Measurements from ENCODE around the gene BTAF1. TPM values are rescaled to one million over a fixed set of nuclear protein-coding genes. Genes with fewer than 3 reads are reported as not detected.

The BTAF1 gene
- polyA plus RNA-seq, 1 donor (not counting 4 experiments of a cell fraction or from before 2014, with no cell fraction given) = 42.9 TPM

DNA sequence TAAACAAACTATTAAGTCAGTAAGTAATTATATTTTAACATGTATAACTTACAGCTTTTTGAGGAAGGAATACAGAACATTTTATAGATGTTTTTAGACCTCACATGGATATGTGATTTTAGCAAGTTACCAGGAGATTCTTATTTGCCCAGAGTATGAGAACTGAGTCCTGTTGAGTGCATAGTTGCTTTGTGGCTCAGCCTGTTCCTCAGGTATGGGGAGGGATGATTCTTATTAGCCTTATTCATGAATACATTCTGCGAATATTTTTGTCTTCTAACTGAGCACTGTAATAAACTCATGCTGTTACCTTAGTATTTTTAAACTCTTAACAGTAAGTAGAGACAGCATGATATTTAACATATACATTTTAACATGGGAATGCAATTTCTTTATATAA lies 17.9 kb downstream of the BTAF1 start:
- peaks cover 4 to 22% of the 10 kb centered on the region in 2 experiments for H3K36me3 ChIP-seq (ENCODE audit: control insufficient read depth in 2 of 2, extremely low read depth in 1 of 2, insufficient read depth in 2 of 2, low read length in 2 of 2)
- H3K9me1 ChIP-seq (ENCODE audit: control insufficient read depth, extremely low read depth, insufficient read depth, low read length) = no peaks in the 10 kb centered on the region
- H2AFZ ChIP-seq (ENCODE audit: control insufficient read depth, low read length) = no peak overlapping the region
- DNase-seq (ENCODE audit: low read depth, low spot score) = no peak
- no peak overlapping the region for H3K4me3 ChIP-seq (ENCODE audit: control insufficient read depth in 2 of 3, extremely low read depth in 1 of 3, insufficient read depth in 2 of 3, low read depth in 1 of 3, low read length in 3 of 3)
- peaks cover 5% of the 10 kb centered on the region for H3K4me1 ChIP-seq (ENCODE audit: control insufficient read depth, extremely low read depth, insufficient read depth, low read length)
- dilution Hi-C loops (cut with MboI; ENCODE audit: extremely low pct_ligation_motif_present, low sequenced_read_pairs) = no loop called here
- TF ChIP-seq EZH2 (IDR thresholded peaks at IDR 0.05; ENCODE audit: low read length) = no peak
- TF ChIP-seq, protein P1, sequence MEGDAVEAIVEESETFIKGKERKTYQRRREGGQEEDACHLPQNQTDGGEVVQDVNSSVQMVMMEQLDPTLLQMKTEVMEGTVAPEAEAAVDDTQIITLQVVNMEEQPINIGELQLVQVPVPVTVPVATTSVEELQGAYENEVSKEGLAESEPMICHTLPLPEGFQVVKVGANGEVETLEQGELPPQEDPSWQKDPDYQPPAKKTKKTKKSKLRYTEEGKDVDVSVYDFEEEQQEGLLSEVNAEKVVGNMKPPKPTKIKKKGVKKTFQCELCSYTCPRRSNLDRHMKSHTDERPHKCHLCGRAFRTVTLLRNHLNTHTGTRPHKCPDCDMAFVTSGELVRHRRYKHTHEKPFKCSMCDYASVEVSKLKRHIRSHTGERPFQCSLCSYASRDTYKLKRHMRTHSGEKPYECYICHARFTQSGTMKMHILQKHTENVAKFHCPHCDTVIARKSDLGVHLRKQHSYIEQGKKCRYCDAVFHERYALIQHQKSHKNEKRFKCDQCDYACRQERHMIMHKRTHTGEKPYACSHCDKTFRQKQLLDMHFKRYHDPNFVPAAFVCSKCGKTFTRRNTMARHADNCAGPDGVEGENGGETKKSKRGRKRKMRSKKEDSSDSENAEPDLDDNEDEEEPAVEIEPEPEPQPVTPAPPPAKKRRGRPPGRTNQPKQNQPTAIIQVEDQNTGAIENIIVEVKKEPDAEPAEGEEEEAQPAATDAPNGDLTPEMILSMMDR (optimal IDR thresholded peaks at IDR 0.05 in 1 of 3, IDR thresholded peaks at IDR 0.05 in 1 of 3, conservative IDR thresholded peaks at IDR 0.05 in 1 of 3; ENCODE audit: extremely low read depth in 1 of 3, insufficient read depth in 2 of 3, low read length in 3 of 3) = no peak
- no peak for FAIRE-seq
- H3K9ac ChIP-seq (ENCODE audit: control insufficient read depth, extremely low read depth, insufficient read depth, low read length) = no peak overlapping the region
- no peak overlapping the region for H3K27ac ChIP-seq (ENCODE audit: control insufficient read depth, insufficient read depth, low read length)
- H3K4me2 ChIP-seq (ENCODE audit: control insufficient read depth, extremely low read depth, insufficient read depth, low read depth, low read length) = no peak overlapping the region
- H4K20me1 ChIP-seq (ENCODE audit: control insufficient read depth, extremely low read depth, insufficient read depth, low read length) = peaks cover 2% of the 10 kb centered on the region
- no peaks in the 10 kb centered on the region for H3K27me3 ChIP-seq (ENCODE audit: control insufficient read depth, extremely low read depth, insufficient read depth, low read length)
- peaks cover 56% of the 10 kb centered on the region for H3K79me2 ChIP-seq (ENCODE audit: control insufficient read depth, insufficient read depth, low read length)
- H3K9me3 ChIP-seq (ENCODE audit: control insufficient read depth, low read depth, low read length) = no peaks in the 10 kb centered on the region

DNA sequence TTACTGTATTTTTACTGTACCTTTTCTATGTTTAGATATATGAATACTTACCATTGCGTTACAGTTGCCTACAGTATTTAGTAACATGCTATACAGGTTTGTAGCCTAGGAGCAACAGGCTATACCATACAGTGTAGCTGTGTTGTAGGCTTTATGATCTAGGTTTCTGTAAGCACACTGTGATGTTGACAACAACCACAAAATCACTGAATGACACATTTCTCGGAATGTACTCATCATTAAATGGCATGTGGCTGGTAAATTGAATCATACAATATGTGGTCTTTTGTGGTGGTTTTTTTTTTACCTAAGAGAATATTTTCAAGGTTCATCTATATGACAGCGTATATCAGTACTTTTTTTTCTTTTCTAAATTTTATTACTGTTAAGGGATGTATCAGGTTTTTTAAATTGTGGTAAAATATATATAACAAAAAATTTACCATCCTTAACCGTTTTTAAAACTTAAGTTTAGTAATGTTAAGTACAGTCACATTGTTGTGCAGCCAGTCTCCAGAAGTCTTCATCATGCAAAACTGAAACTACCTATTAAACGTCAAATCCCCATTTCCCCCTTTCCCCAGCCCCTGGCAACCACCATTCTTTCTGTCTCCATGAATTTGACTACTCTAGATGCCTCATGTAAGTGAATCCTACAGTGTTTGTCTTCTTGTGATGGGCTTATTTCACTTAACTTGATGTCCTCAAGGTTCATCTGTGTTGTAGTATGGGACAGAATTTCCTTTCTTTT lies 21.5 kb downstream of the BTAF1 start:
- Histone ChIP-seq H3K4me3 (ENCODE audit: control insufficient read depth in 2 of 3, extremely low read depth in 1 of 3, insufficient read depth in 2 of 3, low read depth in 1 of 3, low read length in 3 of 3) (no peak overlapping the region), H2AFZ (ENCODE audit: control insufficient read depth, low read length) (no peak overlapping the region), H3K36me3 (ENCODE audit: control insufficient read depth in 2 of 2, extremely low read depth in 1 of 2, insufficient read depth in 2 of 2, low read length in 2 of 2) (peaks cover 1 to 14% of the 10 kb centered on the region in 2 experiments), H3K9ac (ENCODE audit: control insufficient read depth, extremely low read depth, insufficient read depth, low read length) (no peak overlapping the region), H3K9me3 (ENCODE audit: control insufficient read depth, low read depth, low read length) (no peaks in the 10 kb centered on the region), H4K20me1 (ENCODE audit: control insufficient read depth, extremely low read depth, insufficient read depth, low read length) (peaks cover 2% of the 10 kb centered on the region), H3K9me1 (ENCODE audit: control insufficient read depth, extremely low read depth, insufficient read depth, low read length) (no peaks in the 10 kb centered on the region), H3K4me1 (ENCODE audit: control insufficient read depth, extremely low read depth, insufficient read depth, low read length) (peaks cover 4% of the 10 kb centered on the region), H3K4me2 (ENCODE audit: control insufficient read depth, extremely low read depth, insufficient read depth, low read depth, low read length) (no peak overlapping the region), H3K27me3 (ENCODE audit: control insufficient read depth, extremely low read depth, insufficient read depth, low read length) (no peaks in the 10 kb centered on the region), H3K27ac (ENCODE audit: control insufficient read depth, insufficient read depth, low read length) (no peak overlapping the region), H3K79me2 (ENCODE audit: control insufficient read depth, insufficient read depth, low read length) (peaks cover 24% of the 10 kb centered on the region)
- DNase-seq (ENCODE audit: low read depth, low spot score) (peak; percentile 25), FAIRE-seq (no peak)
- TF ChIP-seq EZH2 (IDR thresholded peaks at IDR 0.05; ENCODE audit: low read length) = no peak
- TF ChIP-seq, protein P1 (optimal IDR thresholded peaks at IDR 0.05 in 1 of 3, IDR thresholded peaks at IDR 0.05 in 1 of 3, conservative IDR thresholded peaks at IDR 0.05 in 1 of 3; ENCODE audit: extremely low read depth in 1 of 3, insufficient read depth in 2 of 3, low read length in 3 of 3) = no peak
- dilution Hi-C loops (cut with MboI; ENCODE audit: extremely low pct_ligation_motif_present, low sequenced_read_pairs) = no loop called here

All from keratinocyte (primary cell).